Osteoblast (primary cell): ENCODE data around the gene FAF2. TPM values are rescaled to one million over a fixed set of nuclear protein-coding genes. Genes with fewer than 3 reads are reported as not detected.

ENCODE experiments used
- DNase-seq: peaks from one replicate; pipeline ENCODE4 v3.0.0; 2011; ENCODE audit warnings: low spot score, mixed read lengths; ENCODE audit not compliant: insufficient read length; ENCODE audit errors: missing footprints
- H2AFZ ChIP-seq: 2 replicates; pipeline ENCODE4 v1.6.0; 2011; ENCODE audit warnings: mild to moderate bottlenecking, low read length
- H3K27ac ChIP-seq: 2 replicates; pipeline ENCODE4 v1.5.1; 2011; ENCODE audit warnings: mild to moderate bottlenecking, low read depth, low read length, moderate library complexity
- H3K27me3 ChIP-seq: 2 replicates; pipeline ENCODE4 v1.6.0; 2012; ENCODE audit warnings: mild to moderate bottlenecking, control low read depth, inconsistent platforms, low read length, moderate library complexity; ENCODE audit not compliant: insufficient read depth
- H3K36me3 ChIP-seq: 2 replicates; pipeline ENCODE4 v1.5.1; 2011; ENCODE audit warnings: mild to moderate bottlenecking, low read length, control low read depth, moderate library complexity; ENCODE audit not compliant: insufficient read depth
- H3K4me1 ChIP-seq: 2 replicates; pipeline ENCODE4 v1.5.1; 2011; ENCODE audit warnings: mild to moderate bottlenecking, low read length, control low read depth, moderate library complexity; ENCODE audit not compliant: insufficient read depth
- H3K4me2 ChIP-seq: 2 replicates; pipeline ENCODE4 v1.6.0; 2011; ENCODE audit warnings: mild to moderate bottlenecking, low read length; ENCODE audit not compliant: insufficient read depth
- H3K4me3 ChIP-seq: fragments of 200-600 bp; sonication (generic); 3 replicates; pipeline ENCODE4 v1.5.1; 2012; ENCODE audit warnings: mild to moderate bottlenecking, low read length, inconsistent platforms; ENCODE audit not compliant: insufficient read depth
- H3K79me2 ChIP-seq: 2 replicates; pipeline ENCODE4 v1.6.0; 2012; ENCODE audit warnings: mild to moderate bottlenecking, low read length, control low read depth, inconsistent platforms; ENCODE audit not compliant: insufficient read depth
- H3K9me3 ChIP-seq: 2 replicates; pipeline ENCODE4 v1.5.1; 2011; ENCODE audit warnings: low read depth, low read length, control low read depth
- H4K20me1 ChIP-seq: 2 replicates; pipeline ENCODE4 v1.6.0; 2012; ENCODE audit warnings: mild to moderate bottlenecking, low read length, control low read depth; ENCODE audit not compliant: insufficient read depth
- CTCF ChIP-seq: IDR thresholded peaks from 2 replicates; pipeline ENCODE4 v1.5.1; 2011; ENCODE audit warnings: mild to moderate bottlenecking, low read depth, low read length, moderate library complexity; ENCODE audit errors: extremely low read depth
- total RNA-seq: library from RNA; depleted of rRNA; stranded (reverse); fragments of >200 nt; gene quantifications from 2 replicates; pipeline ENCODE4 v1.2.3, GENCODE V29; 2012

The FAF2 gene
- total RNA-seq, 1 donor: 40.2 TPM

- no peak for DNase-seq
- no peak overlapping the region for H2AFZ ChIP-seq
- peaks cover 13% of the 10 kb centered on the region for H3K4me1 ChIP-seq
- peaks cover 8% of the 10 kb centered on the region for H4K20me1 ChIP-seq
- TF ChIP-seq CTCF: no peak
- H3K4me2 ChIP-seq: no peak overlapping the region
- H3K9me3 ChIP-seq: no peaks in the 10 kb centered on the region
- peaks cover 49% of the 10 kb centered on the region for H3K79me2 ChIP-seq
- no peaks in the 10 kb centered on the region for H3K27me3 ChIP-seq
- H3K27ac ChIP-seq: no peak overlapping the region
- H3K4me3 ChIP-seq: no peak overlapping the region
- H3K36me3 ChIP-seq: peaks cover 69% of the 10 kb centered on the region
These were observed 40.9 kb downstream of the FAF2 start for GRCh38 chr5:176489077-176489476.

GRCh38 chr5:176490301-176490700, 42.1 kb downstream of the FAF2 start:
- Histone ChIP-seq H3K36me3 (peaks cover 74% of the 10 kb centered on the region), H4K20me1 (peaks cover 8% of the 10 kb centered on the region), H3K27ac (no peak overlapping the region)

GRCh38 chr5:176491101-176491502, 42.9 kb downstream of the FAF2 start:
- no peak overlapping the region for H3K4me2 ChIP-seq

More at GRCh38 chr5:176490301-176490700, 42.1 kb downstream of the FAF2 start:
- no peak for TF ChIP-seq CTCF
- no peak overlapping the region for H3K4me2 ChIP-seq
- DNase-seq: no peak
- no peaks in the 10 kb centered on the region for H3K27me3 ChIP-seq
- no peak overlapping the region for H2AFZ ChIP-seq
- no peaks in the 10 kb centered on the region for H3K9me3 ChIP-seq
- peaks cover 13% of the 10 kb centered on the region for H3K4me1 ChIP-seq
- H3K79me2 ChIP-seq: peaks cover 40% of the 10 kb centered on the region
- H3K4me3 ChIP-seq: no peak overlapping the region

GRCh38 chr5:176491901-176492300, 43.7 kb downstream of the FAF2 start:
- TF ChIP-seq CTCF: no peak
- H3K4me2 ChIP-seq: no peak overlapping the region
- peaks cover 72% of the 10 kb centered on the region for H3K36me3 ChIP-seq
- no peak overlapping the region for H2AFZ ChIP-seq
- peaks cover 8% of the 10 kb centered on the region for H4K20me1 ChIP-seq
- H3K79me2 ChIP-seq: peaks cover 25% of the 10 kb centered on the region
- peaks cover 13% of the 10 kb centered on the region for H3K4me1 ChIP-seq
- no peak overlapping the region for H3K4me3 ChIP-seq
- H3K27ac ChIP-seq: no peak overlapping the region
- no peaks in the 10 kb centered on the region for H3K27me3 ChIP-seq
- H3K9me3 ChIP-seq: no peaks in the 10 kb centered on the region
- DNase-seq: no peak

More at GRCh38 chr5:176491101-176491502, 42.9 kb downstream of the FAF2 start:
- Histone ChIP-seq H3K79me2 (peaks cover 33% of the 10 kb centered on the region), H3K27ac (peak overlapping the region; percentile 50), H3K9me3 (no peaks in the 10 kb centered on the region), H3K36me3 (peaks cover 71% of the 10 kb centered on the region), H3K4me1 (peaks cover 13% of the 10 kb centered on the region), H3K4me3 (no peak overlapping the region), H3K27me3 (no peaks in the 10 kb centered on the region), H2AFZ (no peak overlapping the region), H4K20me1 (peaks cover 8% of the 10 kb centered on the region)
- TF ChIP-seq CTCF: no peak
- DNase-seq: peak; percentile 10
